Germinal center (tissue), 1 donor: ENCODE results near the gene FAM151A.

ENCODE experiments used
- DNase-seq: peaks from one replicate; pipeline ENCODE4 v3.0.0; 2012; ENCODE audit warnings: mixed read lengths, low spot score

FAM151A gene

DNA sequence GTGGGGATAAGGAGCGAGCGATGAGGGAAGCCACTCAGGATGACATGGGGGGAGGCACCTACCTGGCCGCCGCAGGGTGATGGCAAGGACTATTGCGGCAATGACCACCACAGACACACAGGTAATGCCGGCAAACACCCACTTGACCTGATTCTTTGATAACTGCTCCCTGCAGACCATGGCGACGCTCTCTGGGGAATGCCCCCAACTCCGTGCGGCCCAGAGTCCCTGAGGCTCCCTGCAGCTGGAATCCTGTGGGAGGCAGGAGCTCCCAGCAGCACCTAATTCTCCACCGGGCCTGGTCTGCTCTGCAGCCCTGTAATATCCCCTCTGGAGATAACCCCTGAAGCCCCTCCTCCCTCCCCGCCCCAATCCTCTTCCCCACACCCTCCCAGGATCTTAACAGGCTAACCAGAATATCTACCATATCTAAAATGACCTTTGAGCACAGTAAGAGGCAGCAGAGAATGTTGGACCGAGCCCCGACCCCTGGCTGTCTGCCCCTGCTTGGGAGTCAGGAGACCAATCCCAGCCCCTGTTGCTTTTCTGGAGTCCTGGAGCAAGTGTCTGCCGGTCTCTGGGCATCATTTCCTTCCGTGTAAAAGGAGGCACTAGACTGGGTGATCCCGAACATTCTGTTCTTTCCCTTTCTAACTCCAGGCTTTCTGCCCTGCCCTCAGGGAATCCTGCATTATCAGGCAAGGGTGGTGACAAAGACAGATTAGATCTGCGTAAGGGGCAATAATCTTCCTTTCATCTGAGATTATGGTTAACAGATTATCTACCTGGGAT, at the start of gene FAM151A:
FAM151A (minus strand) TSS at position 310 of the 792 bp plus-strand sequence; CDS start at position 180, 130 bp downstream.
- DNase-seq: no peak

DNA sequence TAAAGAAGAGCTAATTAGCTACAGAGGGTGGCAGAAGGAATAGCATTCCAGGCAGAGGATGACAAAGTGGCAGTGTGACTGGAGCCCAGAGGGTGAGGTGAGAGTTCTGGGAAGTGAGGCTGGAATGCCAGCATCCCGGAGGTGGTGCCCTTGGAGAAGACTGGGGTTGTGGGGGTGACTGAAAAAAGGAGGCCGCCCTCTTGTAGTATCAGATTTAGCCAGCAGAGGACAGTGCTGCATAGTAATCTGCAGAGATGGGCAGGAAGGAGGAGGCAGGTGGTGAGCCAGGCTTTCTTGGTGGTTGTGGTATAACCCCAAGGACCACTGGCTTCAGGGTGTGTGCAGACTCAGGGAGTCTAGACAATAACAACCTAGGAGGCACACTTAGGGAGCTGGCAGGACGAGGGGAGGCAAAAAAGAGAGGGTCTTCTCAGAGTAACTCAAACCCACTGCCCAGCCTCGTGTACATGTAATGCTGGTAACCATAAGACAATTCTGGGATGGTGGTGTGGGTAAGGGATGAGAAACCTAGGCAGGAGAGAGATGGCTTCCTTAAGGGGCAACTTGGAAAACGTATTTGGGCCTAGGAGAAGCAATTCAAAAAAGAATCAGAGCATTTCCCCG, 48.8 kb upstream of the FAM151A start:
- DNase-seq: peak; percentile 53

DNA sequence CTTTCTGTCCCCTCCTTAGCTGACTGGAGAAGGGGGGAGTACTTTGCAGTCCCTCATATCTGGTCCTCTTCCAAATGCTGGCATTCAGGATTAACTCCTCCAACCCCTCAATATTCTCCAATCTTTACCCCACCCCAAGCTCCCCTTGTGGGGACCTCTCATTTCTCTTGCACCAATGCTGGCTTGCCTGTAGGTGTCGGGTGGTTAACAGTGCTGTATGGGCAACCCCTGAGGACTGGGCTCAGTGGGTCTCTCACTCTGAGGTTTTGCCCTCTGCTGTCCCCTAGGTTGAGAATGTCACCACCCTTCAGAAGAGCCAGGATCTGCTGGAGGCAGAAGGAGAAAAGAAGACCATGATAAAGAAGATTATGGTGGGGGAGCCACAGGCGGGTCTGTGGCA, 45.2 kb upstream of the FAM151A start:
- no peak for DNase-seq

DNA sequence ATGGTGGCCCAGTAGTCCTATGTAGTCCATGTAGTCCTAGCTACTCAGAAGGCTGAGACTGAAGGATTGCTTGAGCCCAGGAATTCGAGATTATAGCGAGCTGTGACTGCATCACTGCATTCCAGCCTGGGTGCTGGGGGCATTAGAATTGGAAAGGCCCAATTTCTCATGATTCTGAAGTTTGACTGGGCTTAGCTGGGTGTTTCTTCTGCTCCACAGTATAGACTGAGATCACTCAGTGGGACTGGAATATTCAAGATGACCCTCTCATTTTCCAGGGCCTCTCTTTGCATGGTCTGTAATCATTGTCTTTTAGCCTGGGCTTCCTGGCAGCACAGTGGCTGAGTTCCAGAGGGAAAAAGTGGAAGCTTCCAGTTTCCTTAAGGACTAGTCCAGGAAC, 44.5 kb upstream of the FAM151A start:
- no peak for DNase-seq

DNA sequence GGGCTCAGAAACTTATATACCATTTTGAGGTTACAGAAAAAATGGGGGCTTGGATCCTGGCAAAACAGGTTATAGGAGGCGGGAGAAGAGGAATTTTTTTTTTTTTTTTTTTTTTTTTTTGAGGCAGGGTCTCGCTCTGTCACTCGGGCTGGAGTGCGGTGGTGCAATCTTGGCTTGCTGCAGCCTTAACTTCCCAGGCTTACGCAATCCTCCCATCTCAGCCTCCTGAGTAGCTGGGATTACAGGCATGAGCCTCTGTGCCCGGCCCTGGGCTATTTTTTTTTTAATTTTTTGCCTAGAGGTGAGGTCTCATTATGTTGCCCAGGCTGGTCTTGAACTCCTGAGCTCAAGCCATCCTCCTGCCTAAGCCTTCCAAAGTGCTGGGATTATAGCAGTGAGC, 43.0 kb upstream of the FAM151A start:
- DNase-seq: no peak

DNA sequence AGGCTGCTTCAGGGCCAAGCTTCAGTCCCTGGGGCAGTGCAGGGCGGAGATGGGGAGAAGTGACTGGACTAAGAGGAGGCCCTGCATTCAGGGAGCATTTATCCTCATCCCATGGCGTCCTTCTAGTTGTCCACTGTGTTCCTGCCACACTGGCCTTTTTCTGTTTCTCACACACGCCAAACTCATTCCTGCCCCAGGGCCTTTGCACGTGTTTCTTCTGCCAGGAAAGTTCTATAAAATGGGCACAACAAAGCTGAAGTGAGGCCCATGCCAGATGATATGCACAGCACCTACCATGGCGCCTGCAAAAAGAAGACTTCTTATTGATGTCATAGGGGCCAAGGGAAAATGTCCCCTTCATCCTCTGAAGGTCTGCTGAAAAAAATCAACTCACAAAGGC, 42.5 kb upstream of the FAM151A start:
- no peak for DNase-seq

DNA sequence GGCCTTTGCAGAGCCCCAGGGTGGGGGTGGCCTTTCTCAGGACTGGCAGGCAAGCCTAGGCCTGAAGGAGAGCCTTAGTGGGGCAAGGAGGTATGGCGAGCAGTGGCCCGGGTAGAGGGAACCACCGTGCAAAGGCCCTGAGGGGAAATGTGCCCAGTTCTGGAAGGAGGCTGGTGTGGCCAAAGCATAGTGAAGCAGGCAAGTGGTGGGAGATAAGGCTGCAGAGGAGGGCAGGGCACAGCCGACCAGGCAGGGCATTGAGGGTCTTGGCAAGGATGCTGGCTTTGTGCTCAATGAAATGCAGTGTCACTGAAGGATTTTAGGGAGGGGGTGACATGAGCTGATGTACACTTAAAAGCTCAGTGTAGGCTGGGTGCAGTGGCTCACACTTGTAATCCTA, 41.0 kb upstream of the FAM151A start:
- no peak for DNase-seq

DNA sequence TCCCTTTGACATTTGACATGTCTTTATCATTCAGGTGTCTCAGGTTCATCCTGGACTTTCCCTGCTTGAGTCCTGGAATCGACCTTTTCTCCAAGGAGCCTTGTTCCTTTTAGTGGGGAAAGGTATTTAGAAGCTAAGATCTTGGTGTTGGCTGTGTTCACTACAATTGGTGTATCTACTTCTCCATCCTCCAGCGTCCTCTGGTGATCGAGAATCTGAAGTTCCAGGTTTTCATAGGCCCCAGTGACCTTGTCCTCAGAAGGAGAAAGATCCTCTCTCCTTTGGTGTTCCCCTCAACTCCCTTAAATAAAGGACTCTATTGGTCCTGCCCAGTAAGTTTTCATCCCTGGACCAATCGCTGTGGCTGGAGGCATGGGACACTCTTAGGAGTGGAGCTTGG, 40.4 kb upstream of the FAM151A start:
- DNase-seq: no peak

DNA sequence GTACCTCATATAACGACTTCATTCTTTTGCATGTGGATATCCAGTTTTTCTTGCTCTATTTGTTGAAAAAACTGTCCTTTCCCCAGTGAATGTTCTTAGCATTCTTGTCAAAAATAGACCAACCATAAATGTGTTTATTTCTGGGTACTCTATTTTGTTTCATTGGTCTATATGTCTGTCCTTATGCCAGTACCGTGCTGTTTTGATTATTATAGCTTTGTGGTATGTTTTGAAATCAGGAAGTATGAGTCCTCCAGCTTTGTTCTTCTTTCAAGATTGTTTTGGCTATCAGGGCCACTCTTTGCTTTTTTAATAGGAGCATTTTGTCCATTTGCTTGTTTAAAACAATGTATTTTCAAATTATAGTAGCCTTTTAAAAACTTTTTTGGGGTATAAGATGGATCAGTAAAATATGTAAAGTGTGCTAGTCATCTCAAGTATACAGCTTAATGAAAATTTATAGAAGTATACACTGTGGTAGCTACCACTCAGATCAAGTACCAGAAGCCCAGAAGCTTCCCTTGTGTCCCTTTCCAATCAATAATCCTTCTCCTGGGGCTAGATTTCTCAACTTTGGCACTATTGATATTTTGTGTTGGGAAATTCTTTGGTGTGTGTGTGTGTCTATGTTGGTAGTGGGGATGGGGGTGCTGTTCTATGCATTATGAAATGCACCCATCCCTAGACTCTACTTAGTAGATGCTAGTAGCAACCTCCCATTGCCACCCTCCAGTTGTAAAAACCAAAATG, 35.0 kb upstream of the FAM151A start:
- no peak for DNase-seq

DNA sequence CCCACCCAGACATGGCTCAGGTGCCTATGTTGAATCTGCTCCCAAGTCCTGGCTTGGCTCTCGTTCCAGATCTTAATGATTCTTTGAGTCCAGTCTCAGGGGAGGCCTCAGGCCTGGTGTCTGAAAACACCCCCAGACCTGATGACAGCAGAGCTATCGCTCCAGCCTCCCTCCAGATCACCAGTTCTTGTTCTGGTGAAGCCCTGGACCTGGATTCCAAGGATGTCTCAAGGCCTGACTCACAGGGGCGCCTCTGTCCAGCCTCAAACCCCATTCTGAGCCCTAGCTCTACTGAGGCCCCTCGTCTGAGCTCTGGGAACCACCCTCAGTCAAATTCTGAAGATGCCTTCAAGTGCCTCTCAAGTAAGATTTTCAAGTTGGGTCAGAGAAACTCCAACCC, 29.7 kb upstream of the FAM151A start:
- DNase-seq: no peak

DNA sequence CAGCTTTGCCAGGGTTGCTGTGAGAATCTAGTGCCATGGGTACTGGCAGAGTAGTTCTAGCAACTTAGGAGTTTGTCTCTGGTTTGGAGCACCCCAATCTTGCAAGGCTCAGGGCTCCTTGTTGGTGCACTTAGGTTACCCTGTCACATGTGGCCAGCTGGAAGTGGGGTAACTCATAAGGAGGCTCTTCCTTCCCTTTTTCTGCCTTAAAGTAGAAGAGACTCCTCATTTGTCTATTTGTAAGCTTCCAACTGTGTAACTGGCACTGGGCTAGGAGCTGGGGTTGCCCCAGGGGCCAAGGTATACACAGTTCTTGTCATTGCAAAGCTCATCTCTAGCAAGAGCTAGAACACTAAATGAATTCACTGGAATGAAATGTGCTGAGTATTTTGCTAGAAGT, 28.8 kb upstream of the FAM151A start:
- DNase-seq: no peak

DNA sequence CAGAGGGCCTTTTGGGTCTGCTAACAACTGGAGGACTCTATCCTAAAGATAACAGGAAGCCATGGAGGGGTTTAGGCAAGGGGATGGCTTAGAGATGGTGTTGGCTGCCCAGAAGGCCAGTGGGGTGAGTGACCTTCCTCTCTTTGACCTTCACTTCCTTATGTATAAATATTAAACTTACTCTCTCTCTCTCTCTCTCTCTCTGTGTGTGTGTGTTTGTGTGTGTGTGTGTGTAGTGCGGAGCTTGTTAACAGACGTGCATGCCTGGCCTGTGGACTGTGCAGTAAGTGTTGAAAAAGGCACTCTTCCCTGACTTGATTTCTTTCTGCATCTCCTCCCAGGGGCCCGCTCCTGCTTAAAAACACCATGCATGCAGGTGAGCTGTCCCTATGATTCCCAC, 28.3 kb upstream of the FAM151A start:
- DNase-seq: no peak

DNA sequence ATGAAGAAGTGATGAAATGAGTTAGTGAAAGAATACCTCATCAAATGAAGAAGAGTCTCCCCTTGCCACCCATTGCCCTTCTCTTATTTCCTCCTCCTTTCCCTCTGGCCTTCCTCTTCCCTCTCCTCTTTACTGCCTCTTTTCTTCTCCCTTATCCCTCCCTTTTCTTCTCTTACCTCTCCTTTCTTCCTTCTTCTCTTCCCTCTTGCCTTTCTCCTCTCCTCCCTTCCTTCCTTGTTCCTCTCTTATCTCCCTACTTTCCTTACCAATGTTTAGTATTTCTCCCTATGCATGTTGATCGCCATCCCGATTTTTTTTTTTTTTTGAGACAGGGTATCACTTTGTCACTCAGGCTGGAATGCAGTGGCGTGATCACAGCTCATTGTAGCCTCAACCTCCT, 27.1 kb upstream of the FAM151A start:
- DNase-seq: no peak

DNA sequence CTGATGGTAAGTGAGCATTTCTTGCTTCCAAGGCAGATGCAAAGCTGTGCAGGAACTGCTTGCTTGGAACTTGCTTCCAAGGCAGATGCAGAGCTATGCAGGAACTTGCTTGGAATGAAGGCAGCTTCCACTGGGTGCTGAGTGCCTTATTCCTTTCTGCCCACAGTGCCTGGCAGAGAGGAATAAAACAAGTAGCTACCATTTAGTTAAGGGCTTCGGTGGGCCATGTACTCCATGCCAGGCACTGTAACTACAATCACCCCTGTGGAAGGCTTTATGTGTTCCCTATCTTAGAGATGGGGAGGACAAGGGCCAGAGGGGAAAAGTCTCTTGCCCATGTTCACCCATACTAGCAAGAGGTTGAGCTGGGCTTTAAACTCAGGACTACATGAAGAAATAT, 26.6 kb upstream of the FAM151A start:
- no peak for DNase-seq

DNA sequence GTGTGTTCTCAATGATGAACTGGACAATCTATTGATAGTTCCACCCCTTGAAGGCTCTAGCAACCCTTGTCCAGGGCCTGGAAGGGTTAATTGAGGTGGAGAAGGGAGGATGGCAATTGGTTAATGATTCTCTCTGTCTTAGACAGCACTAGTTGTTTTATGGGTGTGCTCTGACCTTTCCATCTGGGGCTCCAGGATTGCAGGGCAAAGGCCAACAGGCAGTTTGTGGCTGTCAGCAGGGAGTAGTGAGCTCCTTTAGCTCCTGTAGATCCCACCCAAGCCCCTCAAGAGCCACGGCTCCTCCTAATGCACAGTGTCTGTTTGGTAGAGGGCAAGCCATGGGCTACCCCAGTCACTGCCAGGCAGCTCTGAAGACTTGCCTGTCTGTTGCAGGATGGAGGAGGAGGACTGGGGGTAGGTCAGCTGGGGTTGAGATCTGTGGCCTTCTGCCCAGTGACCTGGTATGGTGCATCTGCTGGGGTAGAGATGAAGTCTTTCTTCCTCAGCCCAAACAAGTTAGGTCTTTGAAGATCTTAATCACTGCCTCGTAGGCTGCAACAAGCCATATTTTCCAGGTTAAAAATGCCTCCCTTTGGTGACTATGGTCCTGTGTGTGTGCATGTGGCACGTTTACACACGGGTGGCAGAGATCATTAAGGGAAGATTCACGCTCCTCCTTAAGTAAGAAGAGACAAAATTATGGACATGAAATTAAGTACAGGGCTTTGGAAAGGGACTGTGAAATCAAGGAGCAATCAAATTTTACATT, 26.0 kb upstream of the FAM151A start:
- no peak for DNase-seq

DNA sequence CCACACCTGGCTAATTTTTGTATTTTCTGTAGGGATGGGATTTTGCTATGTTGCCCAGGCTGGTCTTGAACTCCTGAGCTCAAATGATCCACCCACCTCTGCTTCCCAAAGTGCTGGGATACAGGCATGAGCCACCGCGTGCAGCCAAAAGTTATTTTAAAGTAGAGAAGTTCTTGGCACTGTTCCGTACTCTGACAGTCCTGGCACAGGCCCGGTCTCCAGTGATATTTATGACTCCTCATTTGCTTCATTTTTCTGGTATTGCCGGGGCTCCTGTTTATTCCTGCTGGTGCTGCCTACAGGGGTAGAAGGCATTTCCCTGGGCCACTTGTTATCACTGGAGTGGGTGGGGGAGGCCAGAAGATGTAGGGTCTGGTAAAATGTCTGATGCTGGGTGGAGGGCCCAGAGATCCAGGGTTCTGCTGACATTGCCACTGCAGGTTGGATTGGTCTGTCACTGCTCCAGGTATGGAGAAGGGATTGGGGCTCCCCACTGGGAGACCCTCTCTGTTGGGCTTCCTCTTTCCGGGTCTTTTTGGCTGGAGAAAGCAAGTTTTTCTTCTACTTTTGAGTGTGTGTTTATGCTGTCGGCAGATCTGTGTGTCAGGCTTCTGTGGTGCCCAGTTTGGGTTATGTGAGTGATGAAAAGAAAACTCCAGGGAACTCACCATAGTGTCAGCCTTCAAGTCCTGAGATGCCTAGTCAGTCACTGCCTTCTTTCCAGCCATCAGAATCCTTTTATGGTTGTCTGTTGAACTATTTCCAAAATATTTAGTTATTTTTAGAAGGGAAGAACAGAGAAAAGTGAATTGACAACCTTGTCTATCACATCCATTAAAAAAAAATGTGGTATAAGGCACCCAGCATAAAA, 22.7 kb upstream of the FAM151A start:
- no peak for DNase-seq

DNA sequence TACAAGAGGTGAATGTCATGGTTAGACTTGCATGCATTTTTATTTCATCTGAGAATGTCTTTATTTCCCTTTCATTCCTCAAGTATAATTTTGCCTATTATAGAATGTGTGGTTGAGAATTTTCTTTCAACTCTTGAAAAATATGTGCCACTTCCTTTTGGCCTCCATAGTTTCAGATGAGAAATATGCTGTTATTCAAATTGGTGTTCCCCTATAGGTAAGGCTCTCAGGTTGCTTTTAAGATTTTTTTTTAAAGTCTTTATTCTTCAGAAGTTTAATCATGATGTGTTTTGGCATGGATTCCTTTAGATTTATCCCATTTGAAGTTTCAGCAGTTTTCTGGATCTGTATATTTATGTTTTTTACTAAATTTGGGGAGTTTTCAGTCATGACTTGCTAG, 20.4 kb upstream of the FAM151A start:
- DNase-seq: no peak

DNA sequence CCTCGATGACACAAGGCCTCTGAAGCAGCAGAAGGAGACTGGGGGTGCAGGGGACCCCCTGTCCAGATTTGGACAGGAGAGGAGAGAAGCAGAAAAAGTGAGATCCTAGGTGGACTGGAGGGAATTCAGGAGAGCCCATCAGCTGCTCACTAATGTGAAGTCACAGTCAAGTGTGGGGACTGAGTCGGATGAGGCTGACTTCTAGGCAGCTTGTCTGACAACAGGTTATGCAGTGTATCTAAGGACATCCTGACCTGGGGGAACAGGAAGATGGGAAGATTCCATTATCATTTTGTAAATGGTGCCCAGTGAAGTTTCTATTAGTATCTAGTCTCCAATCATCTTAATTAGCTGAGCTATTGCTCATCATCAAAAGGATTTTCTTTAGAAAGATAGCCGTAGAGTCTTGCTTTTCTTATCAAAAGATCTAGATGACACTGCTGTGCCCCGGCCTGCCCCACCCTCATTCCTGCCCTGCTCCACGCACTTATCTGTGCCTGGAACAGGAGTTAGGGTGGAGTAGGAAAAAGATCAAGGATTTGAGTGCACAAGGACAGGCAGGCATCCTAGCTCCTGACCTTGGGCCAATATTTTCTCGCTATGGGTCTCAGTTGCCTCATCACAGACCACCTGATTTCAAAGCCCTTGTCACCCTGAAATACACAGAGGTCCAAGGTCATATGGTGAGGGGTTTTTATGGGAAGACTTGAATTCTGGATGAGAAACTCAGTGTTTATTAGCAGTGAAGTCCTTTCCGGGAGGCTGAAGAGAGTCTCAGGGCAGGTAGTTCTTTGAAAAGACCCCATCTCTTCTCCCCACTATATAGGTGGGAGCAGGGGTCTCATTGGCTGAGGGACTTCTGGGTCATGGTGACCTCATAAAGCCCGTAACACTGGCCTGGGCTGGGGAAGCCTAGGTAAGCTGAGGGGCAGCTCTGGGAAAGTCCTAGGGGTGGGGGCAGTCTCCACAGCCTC, 17.8 kb upstream of the FAM151A start, which contains the start of gene MROH7:
MROH7 (plus strand) TSS at position 924 of the 974 bp plus-strand sequence. CDS start 11,141 bp downstream, outside the sequence.
- no peak for DNase-seq

DNA sequence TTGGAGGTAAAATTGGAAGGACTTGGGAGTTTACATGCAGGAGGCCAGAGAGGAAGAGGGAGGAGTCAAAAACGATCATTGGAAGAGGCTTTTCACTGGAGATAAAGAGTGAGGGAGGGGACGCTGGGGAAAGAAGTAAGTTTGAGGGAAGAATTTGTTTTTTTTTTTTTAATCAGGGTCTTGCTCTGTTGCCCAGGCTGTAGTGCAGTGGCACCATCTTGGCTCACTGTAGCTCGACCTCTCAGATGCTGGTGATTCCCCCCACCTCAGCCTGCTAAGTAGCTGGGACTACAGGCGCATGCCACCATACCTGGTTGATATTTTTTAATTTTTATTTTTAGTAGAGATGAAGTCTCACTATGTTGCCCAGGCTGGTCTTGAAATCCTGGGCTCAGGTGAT, 17.0 kb upstream of the FAM151A start:
- no peak for DNase-seq
